ENCODE results near the gene CCDC88C.

CCDC88C gene

DNA sequence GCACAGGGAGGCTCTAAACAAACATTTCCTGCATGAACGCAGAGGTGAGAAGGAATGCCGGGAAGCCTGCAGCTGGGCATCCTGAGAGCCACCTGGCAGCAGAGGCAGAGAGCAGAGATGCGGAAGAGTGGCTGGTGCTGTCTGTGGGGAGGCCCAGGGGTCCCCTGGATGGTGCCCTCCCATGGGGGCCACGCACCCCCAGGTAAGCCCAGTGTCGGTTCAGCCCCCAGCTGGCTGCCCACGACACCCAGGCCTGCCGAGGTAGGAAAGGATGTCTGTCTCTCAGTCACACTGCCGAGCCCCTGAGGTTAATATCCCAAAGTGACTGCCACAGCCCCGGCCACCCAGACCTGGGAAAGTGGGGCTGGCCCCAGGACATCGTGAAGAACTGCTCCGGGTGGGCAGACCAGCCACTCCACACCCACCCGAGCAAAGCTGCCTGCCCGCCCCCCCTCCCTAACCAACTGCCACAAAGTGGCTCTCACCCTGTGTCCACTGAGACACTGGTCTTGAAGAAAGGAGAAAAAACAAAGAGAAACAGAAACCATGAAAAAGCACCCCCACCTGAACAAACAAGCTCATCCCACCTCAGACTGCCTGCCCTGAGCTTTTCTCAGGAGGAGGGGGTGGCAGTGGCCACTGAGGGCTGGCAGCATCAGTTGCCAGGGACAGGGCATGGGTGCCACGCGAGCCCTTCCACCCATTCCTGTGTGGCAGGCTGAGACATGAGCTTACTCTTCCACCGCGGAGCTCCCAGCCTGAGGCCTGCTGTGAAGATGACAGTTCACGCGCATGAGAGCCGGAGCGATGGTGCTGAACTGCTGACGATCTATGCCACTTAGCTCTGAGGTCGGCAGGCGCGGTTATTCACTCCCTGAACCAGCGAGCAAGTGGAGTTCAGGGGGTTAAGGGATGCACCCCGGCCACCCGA is 40.8 kb downstream of the CCDC88C start:
- H4K20me1 ChIP-seq (ENCODE audit: insufficient read depth, low read length) = peaks cover 93% of the 10 kb centered on the region
- H3K9ac ChIP-seq (ENCODE audit: low read depth, low read length) = no peak overlapping the region
- peaks cover 96% of the 10 kb centered on the region for H3K79me2 ChIP-seq (ENCODE audit: insufficient read depth, low read length)
- no peak overlapping the region for H3K4me2 ChIP-seq (ENCODE audit: insufficient read depth, low read length)
- H2AFZ ChIP-seq (ENCODE audit: low read depth, low read length) = no peak overlapping the region
- no peaks in the 10 kb centered on the region for H3K27me3 ChIP-seq (ENCODE audit: insufficient read depth, low read length, poor library complexity)
- peaks cover 66% of the 10 kb centered on the region for H3K4me1 ChIP-seq (ENCODE audit: insufficient read depth, low read length)
- no peak for TF ChIP-seq EZH2 (IDR thresholded peaks at IDR 0.05; ENCODE audit: borderline replicate concordance, low read depth, low read length, severe bottlenecking)
- TF ChIP-seq, protein P1, sequence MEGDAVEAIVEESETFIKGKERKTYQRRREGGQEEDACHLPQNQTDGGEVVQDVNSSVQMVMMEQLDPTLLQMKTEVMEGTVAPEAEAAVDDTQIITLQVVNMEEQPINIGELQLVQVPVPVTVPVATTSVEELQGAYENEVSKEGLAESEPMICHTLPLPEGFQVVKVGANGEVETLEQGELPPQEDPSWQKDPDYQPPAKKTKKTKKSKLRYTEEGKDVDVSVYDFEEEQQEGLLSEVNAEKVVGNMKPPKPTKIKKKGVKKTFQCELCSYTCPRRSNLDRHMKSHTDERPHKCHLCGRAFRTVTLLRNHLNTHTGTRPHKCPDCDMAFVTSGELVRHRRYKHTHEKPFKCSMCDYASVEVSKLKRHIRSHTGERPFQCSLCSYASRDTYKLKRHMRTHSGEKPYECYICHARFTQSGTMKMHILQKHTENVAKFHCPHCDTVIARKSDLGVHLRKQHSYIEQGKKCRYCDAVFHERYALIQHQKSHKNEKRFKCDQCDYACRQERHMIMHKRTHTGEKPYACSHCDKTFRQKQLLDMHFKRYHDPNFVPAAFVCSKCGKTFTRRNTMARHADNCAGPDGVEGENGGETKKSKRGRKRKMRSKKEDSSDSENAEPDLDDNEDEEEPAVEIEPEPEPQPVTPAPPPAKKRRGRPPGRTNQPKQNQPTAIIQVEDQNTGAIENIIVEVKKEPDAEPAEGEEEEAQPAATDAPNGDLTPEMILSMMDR (IDR thresholded peaks at IDR 0.05; ENCODE audit: borderline replicate concordance, extremely low read depth, low read length, poor library complexity, severe bottlenecking) = no peak
- peaks cover 30% of the 10 kb centered on the region for H3K36me3 ChIP-seq (ENCODE audit: insufficient read depth, low read length)
- ATAC-seq (ENCODE audit: insufficient read depth, low read depth) = no peak
- H3K4me3 ChIP-seq (ENCODE audit: low read depth in 1 of 2, low read length in 2 of 2) = no peak overlapping the region
- H3K9me3 ChIP-seq (ENCODE audit: insufficient read depth, low read length, severe bottlenecking) = no peaks in the 10 kb centered on the region
- DNase-seq = no peak
- H3K27ac ChIP-seq (ENCODE audit: low read length) = no peak overlapping the region

DNA sequence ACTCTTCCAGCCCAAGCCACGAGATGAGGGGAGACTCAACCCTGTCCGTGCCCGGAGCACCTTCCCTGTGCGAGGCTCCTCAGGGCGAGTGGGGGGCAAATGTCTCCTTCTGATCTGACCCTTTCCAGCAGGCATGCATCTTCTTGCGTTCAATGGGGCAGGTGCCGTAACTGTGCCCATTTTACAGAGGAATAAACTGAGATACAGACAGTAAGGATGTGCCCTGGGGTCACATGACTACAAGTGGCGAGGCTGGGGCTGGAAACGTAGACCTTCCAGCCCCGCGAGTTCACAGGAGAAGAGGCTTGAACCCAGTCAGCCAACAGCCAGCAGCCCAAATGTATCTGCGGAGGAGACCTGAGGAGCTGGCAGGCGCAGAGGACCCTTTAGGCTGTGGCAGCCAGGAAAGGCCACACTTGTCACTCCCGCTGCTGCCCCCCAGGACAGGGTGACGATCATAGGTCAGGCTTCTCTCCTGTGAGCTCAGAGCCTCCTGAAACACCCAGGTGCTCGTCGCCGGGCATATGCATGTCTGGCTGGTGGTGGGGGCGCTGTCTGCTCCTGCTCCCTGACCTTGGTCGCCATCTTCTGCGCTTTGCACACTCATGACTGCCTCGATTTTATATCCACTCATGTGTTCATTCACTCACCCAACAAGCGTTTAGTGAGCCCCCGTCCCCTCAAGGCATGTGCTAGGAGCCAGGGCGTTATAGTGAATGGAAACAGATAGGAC is 41.7 kb downstream of the CCDC88C start:
- no peak overlapping the region for H3K4me3 ChIP-seq (ENCODE audit: low read depth in 1 of 2, low read length in 2 of 2)
- peaks cover 30% of the 10 kb centered on the region for H3K36me3 ChIP-seq (ENCODE audit: insufficient read depth, low read length)
- peaks cover 96% of the 10 kb centered on the region for H3K79me2 ChIP-seq (ENCODE audit: insufficient read depth, low read length)
- DNase-seq (no peak), ATAC-seq (ENCODE audit: insufficient read depth, low read depth) (no peak)
- no peak for TF ChIP-seq EZH2 (IDR thresholded peaks at IDR 0.05; ENCODE audit: borderline replicate concordance, low read depth, low read length, severe bottlenecking)
- TF ChIP-seq, protein P1 (IDR thresholded peaks at IDR 0.05; ENCODE audit: borderline replicate concordance, extremely low read depth, low read length, poor library complexity, severe bottlenecking) = no peak
- H3K4me2 ChIP-seq (ENCODE audit: insufficient read depth, low read length) = no peak overlapping the region
- peak overlapping the region; percentile 3; the same call in 1 of the 2 replicates for H3K27ac ChIP-seq (ENCODE audit: low read length)
- no peaks in the 10 kb centered on the region for H3K9me3 ChIP-seq (ENCODE audit: insufficient read depth, low read length, severe bottlenecking)
- no peak overlapping the region for H3K9ac ChIP-seq (ENCODE audit: low read depth, low read length)
- no peaks in the 10 kb centered on the region for H3K27me3 ChIP-seq (ENCODE audit: insufficient read depth, low read length, poor library complexity)
- peaks cover 93% of the 10 kb centered on the region for H4K20me1 ChIP-seq (ENCODE audit: insufficient read depth, low read length)
- peaks cover 66% of the 10 kb centered on the region for H3K4me1 ChIP-seq (ENCODE audit: insufficient read depth, low read length)
- no peak overlapping the region for H2AFZ ChIP-seq (ENCODE audit: low read depth, low read length)

DNA sequence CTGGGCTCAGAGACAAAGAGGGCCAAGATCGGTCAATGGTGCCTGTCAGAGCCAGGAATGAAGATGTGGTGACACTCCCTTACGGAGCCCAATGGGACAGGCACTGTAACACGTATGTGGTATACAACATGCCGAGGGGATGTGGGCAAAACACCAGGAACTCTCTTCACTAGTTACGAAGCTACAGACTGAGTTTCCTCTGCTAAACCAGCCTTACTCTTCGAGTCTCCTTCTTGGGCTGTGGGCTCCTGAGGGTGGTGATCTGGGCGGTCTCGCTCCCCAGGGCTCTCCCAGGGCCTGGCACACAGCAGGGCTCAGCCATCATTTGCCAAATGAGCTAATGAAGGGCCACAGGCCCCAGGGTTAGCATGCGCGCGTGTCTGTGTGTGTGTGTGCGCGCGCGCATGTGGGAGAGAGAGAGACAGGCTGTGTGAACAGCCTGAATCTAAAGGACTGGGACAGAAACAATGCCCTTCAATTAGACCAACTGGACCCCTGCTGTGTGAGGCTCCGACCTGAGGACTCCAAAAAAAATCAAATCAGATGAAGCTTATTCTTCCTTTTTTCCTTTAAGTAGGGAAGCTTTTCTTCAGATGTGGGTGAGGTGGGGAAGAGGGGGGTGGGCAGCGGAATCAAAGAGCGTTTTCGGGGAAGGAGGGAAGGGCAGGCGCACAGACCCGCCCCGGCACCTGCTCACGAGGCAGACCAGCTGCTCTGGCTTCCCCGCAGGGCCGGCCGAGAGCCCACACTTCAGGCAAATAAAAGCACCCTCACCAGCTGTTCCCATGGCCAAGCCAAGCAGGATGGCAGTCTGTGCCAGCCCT is 42.5 kb downstream of the CCDC88C start:
- no peak for TF ChIP-seq EZH2 (IDR thresholded peaks at IDR 0.05; ENCODE audit: borderline replicate concordance, low read depth, low read length, severe bottlenecking)
- TF ChIP-seq, protein P1 (IDR thresholded peaks at IDR 0.05; ENCODE audit: borderline replicate concordance, extremely low read depth, low read length, poor library complexity, severe bottlenecking) = no peak
- Histone ChIP-seq H4K20me1 (ENCODE audit: insufficient read depth, low read length) (peaks cover 93% of the 10 kb centered on the region), H3K27ac (ENCODE audit: low read length) (peak overlapping the region; percentile 76), H3K9ac (ENCODE audit: low read depth, low read length) (no peak overlapping the region), H3K4me1 (ENCODE audit: insufficient read depth, low read length) (peaks cover 72% of the 10 kb centered on the region), H3K4me3 (ENCODE audit: low read depth in 1 of 2, low read length in 2 of 2) (no peak overlapping the region), H3K79me2 (ENCODE audit: insufficient read depth, low read length) (peaks cover 96% of the 10 kb centered on the region), H3K9me3 (ENCODE audit: insufficient read depth, low read length, severe bottlenecking) (no peaks in the 10 kb centered on the region), H3K36me3 (ENCODE audit: insufficient read depth, low read length) (peaks cover 30% of the 10 kb centered on the region), H3K4me2 (ENCODE audit: insufficient read depth, low read length) (peak overlapping the region; percentile 28; the same call in 1 of the 2 replicates), H3K27me3 (ENCODE audit: insufficient read depth, low read length, poor library complexity) (no peaks in the 10 kb centered on the region), H2AFZ (ENCODE audit: low read depth, low read length) (no peak overlapping the region)
- peak; percentile 67 for DNase-seq
- ATAC-seq (ENCODE audit: insufficient read depth, low read depth) = peak; percentile 27; the same call in 2 of the 3 replicates

Data from DND-41 (cell line).